Endothelial cell of umbilical vein (primary cell): ENCODE results near the gene CDH7. TPM values are rescaled to one million over a fixed set of nuclear protein-coding genes. Genes with fewer than 3 reads are reported as not detected.

ENCODE experiments used
- BruUV-seq: library from RNA; stranded (reverse); fragments of 400-500 nt; replicated peaks from 2 replicates; lab custom pipeline; 2021; lab: Mats Ljungman, UMichigan
- CTCF ChIA-PET: fragments of 300-600, 350-600 bp; sonication (Branson Sonifier 250); formaldehyde crosslinking; loops from one replicate; lab custom pipeline; 2021; ENCODE audit warnings: antibody characterized with exemption, inconsistent platforms; lab: Charles Lee
- POLR2A ChIA-PET: fragments of 300-600, 350-600 bp; sonication (Branson Sonifier 250); formaldehyde crosslinking; loops from one replicate; lab custom pipeline; 2021; ENCODE audit warnings: antibody characterized with exemption, inconsistent platforms; lab: Charles Lee
- DNase-seq: peaks from one replicate; pipeline ENCODE4 v3.0.0-alpha.2; 2011; ENCODE audit warnings: low read depth, low spot score
- FAIRE-seq: peaks from 2 replicates; lab custom pipeline; 2011; peaks lifted over from hg19 to GRCh38; lab: Jason Lieb, UNC
- H2AFZ ChIP-seq: 2 replicates; pipeline ENCODE4 v1.6.0; 2012; ENCODE audit warnings: low read depth, low read length, control low read depth, inconsistent platforms
- H3K27ac ChIP-seq: 2 replicates; pipeline ENCODE4 v1.5.1; 2011; ENCODE audit warnings: low read depth, mild to moderate bottlenecking, control low read depth, low read length, moderate library complexity; ENCODE audit not compliant: insufficient read depth
- H3K27me3 ChIP-seq, 2 experiments: 2 replicates each; pipeline versions ENCODE4 v1.6.0 to v1.6.1; 2011; ENCODE audit warnings: low read length in 2 of 2, mixed read lengths in 1 of 2; ENCODE audit not compliant: control insufficient read depth in 2 of 2, insufficient read depth in 2 of 2
- H3K36me3 ChIP-seq, 2 experiments: 2 replicates in 1 of 2; 3 replicates in 1 of 2; pipeline ENCODE4 v1.5.1; 2011; ENCODE audit warnings: low read length in 2 of 2, mild to moderate bottlenecking in 1 of 2, moderate library complexity in 1 of 2; ENCODE audit not compliant: control insufficient read depth in 2 of 2, insufficient read depth in 2 of 2; ENCODE audit errors: extremely low read depth in 1 of 2
- H3K4me1 ChIP-seq: 3 replicates; pipeline ENCODE4 v1.5.1; 2011; ENCODE audit warnings: mild to moderate bottlenecking, low read length; ENCODE audit not compliant: control insufficient read depth, insufficient read depth; ENCODE audit errors: extremely low read depth
- H3K4me2 ChIP-seq: 2 replicates; pipeline ENCODE4 v1.6.1; 2011; ENCODE audit warnings: low read length, control low read depth, mixed read lengths; ENCODE audit not compliant: insufficient read depth
- H3K4me3 ChIP-seq, 3 experiments: fragments of 200-600 bp in 1 of 3; sonication (generic), shearing (Covaris generic) in 1 of 3; replicated peaks in 1 of 3; 2 replicates each; pipeline ENCODE4 v1.5.1; 2011 to 2016; ENCODE audit warnings: control low read depth in 3 of 3, low read length in 3 of 3, mild to moderate bottlenecking in 2 of 3, inconsistent platforms in 1 of 3, low read depth in 1 of 3, moderate library complexity in 1 of 3; ENCODE audit not compliant: insufficient read depth in 1 of 3
- H3K79me2 ChIP-seq: 2 replicates; pipeline ENCODE4 v1.6.0; 2012; ENCODE audit warnings: low read length, inconsistent platforms; ENCODE audit not compliant: control insufficient read depth, insufficient read depth
- H3K9ac ChIP-seq: replicated peaks from 2 replicates; pipeline ENCODE3; 2011; ENCODE audit warnings: low read length, control low read depth; ENCODE audit not compliant: insufficient read depth; ENCODE audit errors: extremely low read depth
- H3K9me1 ChIP-seq: replicated peaks from 3 replicates; pipeline ENCODE4 v1.6.0; 2011; ENCODE audit warnings: mild to moderate bottlenecking, low read length; ENCODE audit not compliant: control insufficient read depth, insufficient read depth; ENCODE audit errors: extremely low read depth
- H3K9me3 ChIP-seq: replicated peaks from 2 replicates; pipeline ENCODE4 v1.5.1; 2012; ENCODE audit warnings: low read length, inconsistent platforms; ENCODE audit not compliant: control insufficient read depth, insufficient read depth
- H4K20me1 ChIP-seq: replicated peaks from 2 replicates; pipeline ENCODE3; 2011; ENCODE audit warnings: mild to moderate bottlenecking, low read length; ENCODE audit not compliant: control insufficient read depth, insufficient read depth; ENCODE audit errors: extremely low read depth
- CTCF ChIP-seq, 2 donors: IDR thresholded peaks; 1 replicate in 1 of 2; 2 replicates in 1 of 2; pipeline ENCODE4 v1.5.1; 2011; ENCODE audit warnings: low read length in 2 of 2, mild to moderate bottlenecking in 2 of 2, moderate library complexity in 2 of 2, control low read depth in 1 of 2, inconsistent platforms in 1 of 2, low read depth in 1 of 2; ENCODE audit not compliant: insufficient read depth in 1 of 2; ENCODE audit errors: extremely low read depth in 1 of 2
- EZH2 ChIP-seq: IDR thresholded peaks from 2 replicates; pipeline ENCODE4 v1.6.1; 2012; ENCODE audit warnings: borderline replicate concordance, low read depth, mild to moderate bottlenecking, moderate library complexity, low read length, inconsistent platforms; ENCODE audit not compliant: severe bottlenecking
- FOS ChIP-seq: IDR thresholded peaks from 2 replicates; pipeline ENCODE4 v1.6.1; 2011; ENCODE audit warnings: mild to moderate bottlenecking, low read length, moderate library complexity, borderline replicate concordance; ENCODE audit not compliant: insufficient read depth
- GATA2 ChIP-seq: IDR thresholded peaks from 2 replicates; pipeline ENCODE4 v1.7.0; 2011; ENCODE audit warnings: low read depth, mild to moderate bottlenecking, moderate library complexity, mixed read lengths, low read length; ENCODE audit not compliant: insufficient read length, insufficient read depth
- JUN ChIP-seq: IDR thresholded peaks from 2 replicates; pipeline ENCODE4 v1.6.1; 2011; ENCODE audit warnings: borderline replicate concordance, low read depth; ENCODE audit not compliant: insufficient read length, insufficient read depth
- MAX ChIP-seq: IDR thresholded peaks from 2 replicates; pipeline ENCODE4 v1.6.1; 2011; ENCODE audit not compliant: insufficient read depth, insufficient read length
- MYC ChIP-seq: IDR thresholded peaks from one replicate; pipeline ENCODE4 v1.6.1; 2011; ENCODE audit warnings: mild to moderate bottlenecking, low read depth, low read length
- POLR2A ChIP-seq: IDR thresholded peaks from 2 replicates; pipeline ENCODE4 v1.6.1; 2012; ENCODE audit warnings: low read depth, mild to moderate bottlenecking, control low read depth, low read length
- POLR2AphosphoS5 ChIP-seq: IDR thresholded peaks from 2 replicates; pipeline ENCODE4 v1.6.1; 2012; ENCODE audit warnings: low read depth, mild to moderate bottlenecking, control low read depth, low read length, moderate library complexity; ENCODE audit not compliant: insufficient read depth
- dilution Hi-C: fragments of 300-500 bp; cut with MboI; formaldehyde crosslinking; loops from one replicate; pipeline ENCODE4 v1.15.0; 2019; ENCODE audit warnings: low sequenced_read_pairs; ENCODE audit not compliant: extremely low pct_ligation_motif_present
- intact Hi-C: fragments of 100-400 bp; cut with micrococcal nuclease; formaldehyde crosslinking; loops from one replicate; pipeline ENCODE4 v1.10.0; 2022
- polyA plus RNA-seq, 4 experiments: library from polyadenylated mRNA; depleted of rRNA in 3 of 4; stranded (reverse) in 3 of 4; unstranded in 1 of 4; fragments of >200 nt; gene quantifications; 2 replicates each; pipeline versions ENCODE4 v1.2.1 to v1.2.3, GENCODE V29; 2011 to 2012; ENCODE audit warnings: missing spikeins in 1 of 4
- total RNA-seq: library from RNA; stranded (reverse); gene quantifications from 2 replicates; pipeline ENCODE4 v1.2.3, GENCODE V29; 2021

The CDH7 gene
- total and polyA plus RNA-seq, 2 donors (not counting 3 experiments of a cell fraction or from before 2014, with no cell fraction given): not detected

- Histone ChIP-seq H2AFZ (no peak overlapping the region), H3K4me1 (no peaks in the 10 kb centered on the region), H3K9me1 (no peaks in the 10 kb centered on the region), H3K27ac (no peak overlapping the region), H3K4me2 (no peak overlapping the region), H3K9me3 (no peaks in the 10 kb centered on the region), H3K79me2 (no peaks in the 10 kb centered on the region), H3K9ac (no peak overlapping the region), H3K36me3 (no peaks in the 10 kb centered on the region), H4K20me1 (no peaks in the 10 kb centered on the region), H3K4me3 (no peak overlapping the region), H3K27me3 (no peaks in the 10 kb centered on the region)
- intact Hi-C loops: no loop called here
- FAIRE-seq: no peak
- dilution Hi-C loops: no loop called here
- no peak for DNase-seq
- TF ChIP-seq POLR2AphosphoS5 (no peak), FOS (no peak), MYC (no peak), CTCF (IDR thresholded peaks at IDR 0.05; ENCODE audit: extremely low read depth in 1 of 2, insufficient read depth in 1 of 2, low read depth in 1 of 2, low read length in 2 of 2) (no peak), MAX (no peak), POLR2A (no peak), GATA2 (no peak), EZH2 (no peak), JUN (no peak)
- CTCF ChIA-PET: no interaction called here
- no TSS peak for BruUV-seq
- POLR2A ChIA-PET: no interaction called here
Measured at GRCh38 chr18:65817178-65817577, 66.4 kb downstream of the CDH7 start.
